Endodermal cell (in vitro differentiated cells): ENCODE data around the gene CACFD1. TPM values are rescaled to one million over a fixed set of nuclear protein-coding genes. Genes with fewer than 3 reads are reported as not detected.

Experiments used
- DNase-seq: peaks from one replicate; pipeline ENCODE4 v3.0.0-alpha.2; 2017
- H3K27ac ChIP-seq: 2 replicates; pipeline ENCODE4 v1.5.1; 2013; ENCODE audit warnings: mild to moderate bottlenecking, low read depth, low read length, moderate library complexity
- H3K27me3 ChIP-seq: 2 replicates; pipeline ENCODE4 v1.6.1; 2013; ENCODE audit warnings: mild to moderate bottlenecking, low read length, moderate library complexity; ENCODE audit not compliant: insufficient read depth, control insufficient read depth, poor library complexity, severe bottlenecking
- H3K36me3 ChIP-seq: 2 replicates; pipeline ENCODE4 v1.7.0; 2013; ENCODE audit warnings: mild to moderate bottlenecking, low read length, moderate library complexity; ENCODE audit not compliant: control insufficient read depth, insufficient read depth
- H3K4me1 ChIP-seq: one replicate; pipeline ENCODE4 v1.7.0; 2013; ENCODE audit warnings: low read length; ENCODE audit not compliant: control insufficient read depth, insufficient read depth
- H3K4me3 ChIP-seq: 2 replicates; pipeline ENCODE4 v1.5.1; 2013; ENCODE audit warnings: mild to moderate bottlenecking, low read length, moderate library complexity
- H3K9ac ChIP-seq: 2 replicates; pipeline ENCODE4 v1.6.1; 2013; ENCODE audit warnings: mild to moderate bottlenecking, low read length, moderate library complexity; ENCODE audit not compliant: poor library complexity, severe bottlenecking; ENCODE audit errors: extremely low read depth
- H3K9me3 ChIP-seq: 2 replicates; pipeline ENCODE4 v1.6.1; 2013; ENCODE audit warnings: mild to moderate bottlenecking, low read length, moderate library complexity; ENCODE audit not compliant: control insufficient read depth
- H3K27ac Mint-ChIP-seq: 2 replicates; pipeline ENCODE4 v1.8.0; 2020; ENCODE audit warnings: mixed read lengths
- H3K27me3 Mint-ChIP-seq: 2 replicates; pipeline ENCODE4 v1.8.0; 2021; ENCODE audit warnings: mild to moderate bottlenecking, mixed read lengths; ENCODE audit not compliant: insufficient read depth
- H3K36me3 Mint-ChIP-seq: 2 replicates; pipeline ENCODE4 v1.8.0; 2020; ENCODE audit warnings: low read depth, mixed read lengths
- H3K4me1 Mint-ChIP-seq: 2 replicates; pipeline ENCODE4 v1.8.0; 2020; ENCODE audit warnings: mixed read lengths
- H3K4me3 Mint-ChIP-seq: 2 replicates; pipeline ENCODE4 v1.8.0; 2020; ENCODE audit warnings: mild to moderate bottlenecking, moderate library complexity, mixed read lengths
- H3K9me3 Mint-ChIP-seq: 2 replicates; pipeline ENCODE4 v1.8.0; 2020; ENCODE audit warnings: mild to moderate bottlenecking, mixed read lengths
- WGBS, 2 experiments: methylation state at CpG; one replicate each; pipeline versions ENCODE4 v1.1.5 to v1.1.7; 2013; ENCODE audit warnings: missing lambda C conversion rate in 2 of 2, mixed read lengths in 1 of 2; ENCODE audit not compliant: insufficient coverage in 1 of 2, insufficient read length in 1 of 2; 5-methylcytosine and 5-hydroxymethylcytosine counted together
- total RNA-seq, 2 donors: library from RNA; stranded (reverse); fragmentation: NEBNext Ultra II Directional in 1 of 2; extraction: Animal tissue kit (Norgen Biotek cat#: 25700) in 1 of 2; gene quantifications; 2 replicates in 1 of 2; 3 replicates in 1 of 2; pipeline ENCODE4 v1.2.1, GENCODE V29; 2021
- TF ChIP-seq, protein P1 (sequence below): fragments of 200-600 bp; sonication (generic); conservative IDR thresholded peaks from 2 replicates; pipeline ENCODE4 v1.5.0; 2021; ENCODE audit warnings: antibody characterized with exemption, mild to moderate bottlenecking

Gene CACFD1
- total RNA-seq, 2 donors from 2014 or later = 30.6 to 35.0 TPM

DNA sequence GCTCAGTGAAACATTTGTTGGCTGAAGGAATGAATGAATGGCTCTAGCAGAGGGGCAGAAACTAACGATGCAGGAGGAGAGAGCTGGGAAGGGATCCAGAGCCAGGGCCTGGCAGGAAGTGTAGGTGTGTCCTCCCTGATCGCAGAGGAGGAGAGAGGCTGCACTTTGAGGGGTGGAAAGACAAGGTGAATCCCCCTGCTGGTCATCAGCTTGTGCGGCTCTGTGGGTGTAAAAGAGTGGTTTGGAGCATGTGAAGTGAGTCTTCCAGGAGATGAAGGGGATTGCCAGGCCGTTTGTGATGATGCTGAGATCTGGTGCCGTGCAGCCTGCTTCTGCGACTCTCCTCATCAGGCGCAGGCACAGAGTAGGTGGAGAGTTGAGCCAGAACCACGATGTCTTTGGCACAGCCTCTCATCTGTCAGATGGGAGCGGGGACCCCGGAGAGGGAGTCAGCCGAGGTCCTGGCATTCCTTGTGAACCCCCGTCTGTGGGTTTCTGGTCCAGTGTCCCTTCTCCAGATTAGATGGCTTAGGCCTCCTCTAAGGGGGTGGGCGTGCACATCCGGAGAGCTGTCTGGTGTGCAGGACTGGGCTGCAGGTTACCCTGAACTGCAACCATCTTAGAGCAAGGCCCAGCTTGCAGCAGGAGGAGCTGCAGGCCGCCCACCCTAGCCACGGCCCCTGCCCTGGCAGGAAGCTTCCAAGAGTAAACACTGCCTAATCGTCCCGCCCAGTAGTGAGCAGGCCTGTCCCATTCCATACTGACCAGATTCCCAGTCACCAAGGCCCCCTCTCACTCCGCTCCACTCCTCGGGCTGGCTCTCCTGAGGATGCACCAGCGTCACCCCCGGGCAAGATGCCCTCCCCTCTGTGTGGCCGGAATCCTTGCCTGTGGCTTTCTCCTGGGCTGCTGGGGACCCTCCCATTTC, 37.9 kb upstream of the CACFD1 start, which contains the start of gene ADAMTS13:
ADAMTS13 (plus strand) TSS at position 753 of the 928 bp plus-strand sequence; CDS start at position 830, 77 bp downstream.
- Histone ChIP-seq H3K4me1 (no peaks in the 10 kb centered on the region), H3K36me3 (no peaks in the 10 kb centered on the region), H3K4me3 (no peak within 1 kb of the TSS), H3K9me3 (peaks cover 9% of the 10 kb centered on the region), H3K9ac (no peak within 1 kb of the TSS), H3K27me3 (no peaks in the 10 kb centered on the region), H3K27ac (no peak within 1 kb of the TSS)
- peaks cover 3% of the 10 kb centered on the region for H3K36me3 Mint-ChIP-seq
- H3K27ac Mint-ChIP-seq = peak within 1 kb of the TSS; percentile 36
- TF ChIP-seq, protein P1, sequence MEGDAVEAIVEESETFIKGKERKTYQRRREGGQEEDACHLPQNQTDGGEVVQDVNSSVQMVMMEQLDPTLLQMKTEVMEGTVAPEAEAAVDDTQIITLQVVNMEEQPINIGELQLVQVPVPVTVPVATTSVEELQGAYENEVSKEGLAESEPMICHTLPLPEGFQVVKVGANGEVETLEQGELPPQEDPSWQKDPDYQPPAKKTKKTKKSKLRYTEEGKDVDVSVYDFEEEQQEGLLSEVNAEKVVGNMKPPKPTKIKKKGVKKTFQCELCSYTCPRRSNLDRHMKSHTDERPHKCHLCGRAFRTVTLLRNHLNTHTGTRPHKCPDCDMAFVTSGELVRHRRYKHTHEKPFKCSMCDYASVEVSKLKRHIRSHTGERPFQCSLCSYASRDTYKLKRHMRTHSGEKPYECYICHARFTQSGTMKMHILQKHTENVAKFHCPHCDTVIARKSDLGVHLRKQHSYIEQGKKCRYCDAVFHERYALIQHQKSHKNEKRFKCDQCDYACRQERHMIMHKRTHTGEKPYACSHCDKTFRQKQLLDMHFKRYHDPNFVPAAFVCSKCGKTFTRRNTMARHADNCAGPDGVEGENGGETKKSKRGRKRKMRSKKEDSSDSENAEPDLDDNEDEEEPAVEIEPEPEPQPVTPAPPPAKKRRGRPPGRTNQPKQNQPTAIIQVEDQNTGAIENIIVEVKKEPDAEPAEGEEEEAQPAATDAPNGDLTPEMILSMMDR = peak; percentile 71
- H3K9me3 Mint-ChIP-seq = peaks cover 15% of the 10 kb centered on the region
- peaks cover 2% of the 10 kb centered on the region for H3K27me3 Mint-ChIP-seq
- peaks cover 9% of the 10 kb centered on the region for H3K4me1 Mint-ChIP-seq
- no peak within 1 kb of the TSS for H3K4me3 Mint-ChIP-seq
- DNase-seq = peak; percentile 86
- WGBS, 2 experiments = 82 to 83% methylated on average over 19 to 23 of the region's 23 CpGs

GRCh38 chr9:133423216-133423615, 36.6 kb upstream of the CACFD1 start:
- no peak overlapping the region for H3K4me3 ChIP-seq
- peaks cover 19% of the 10 kb centered on the region for H3K9me3 ChIP-seq
- no peak overlapping the region for H3K4me3 Mint-ChIP-seq
- TF ChIP-seq, protein P1 = no peak
- peaks cover 5% of the 10 kb centered on the region for H3K36me3 Mint-ChIP-seq
- no peak overlapping the region for H3K27ac ChIP-seq
- peaks cover 2% of the 10 kb centered on the region for H3K27me3 Mint-ChIP-seq
- no peaks in the 10 kb centered on the region for H3K36me3 ChIP-seq
- H3K4me1 Mint-ChIP-seq = peaks cover 8% of the 10 kb centered on the region
- WGBS, 2 experiments = 87 to 100% methylated on average over 2 to 3 of the region's 3 CpGs
- H3K27me3 ChIP-seq = no peaks in the 10 kb centered on the region
- no peak overlapping the region for H3K27ac Mint-ChIP-seq
- no peak for DNase-seq
- peaks cover 18% of the 10 kb centered on the region for H3K9me3 Mint-ChIP-seq
- H3K9ac ChIP-seq = no peak overlapping the region
- no peaks in the 10 kb centered on the region for H3K4me1 ChIP-seq

GRCh38 chr9:133424187-133424586, 35.6 kb upstream of the CACFD1 start:
- Mint-ChIP-seq H3K36me3 (peaks cover 3% of the 10 kb centered on the region), H3K4me1 (peaks cover 8% of the 10 kb centered on the region), H3K4me3 (no peak overlapping the region), H3K9me3 (peaks cover 8% of the 10 kb centered on the region), H3K27ac (no peak overlapping the region), H3K27me3 (peaks cover 2% of the 10 kb centered on the region)
- Histone ChIP-seq H3K4me3 (no peak overlapping the region), H3K27me3 (no peaks in the 10 kb centered on the region), H3K9ac (no peak overlapping the region), H3K36me3 (no peaks in the 10 kb centered on the region), H3K27ac (no peak overlapping the region), H3K9me3 (peaks cover 13% of the 10 kb centered on the region), H3K4me1 (no peaks in the 10 kb centered on the region)
- peak; percentile 35 for DNase-seq
- TF ChIP-seq, protein P1 = no peak
- 93 to 96% methylated on average over 5 to 12 of the region's 12 CpGs for WGBS, 2 experiments
